Stimulated activated naive CD8-positive, alpha-beta T cell treated with anti-CD3 and anti-CD28 coated beads, Interleukin-15, Interleukin-2, amounts not matched to agents 100 U/mL and 50 U/mL, for 24 hours (primary cell): ENCODE data around the gene HERC5.
A peak's percentile ranks its signal among the peaks of the same experiment; 100 is the strongest.
"Not testable (repeated sequence)": the region's sequence is repeated elsewhere in the genome, so short reads cannot be mapped to it uniquely, and the experiment has no call there.

Source experiments
- ATAC-seq: fragments of 150-1000 bp; cut with Tn5 transposase; one replicate; pipeline ENCODE4 v1.10.0; 2021
- DNase-seq: peaks from one replicate; pipeline ENCODE4 v3.0.0; 2021

HERC5 gene

GRCh38 chr4:88522702-88523324 is 65.9 kb downstream of the HERC5 start:
- no peak for ATAC-seq
- DNase-seq: peak; percentile 55

GRCh38 chr4:88523325-88524129 is 66.6 kb downstream of the HERC5 start, which contains the start of gene PYURF:
Gene PYURF (minus strand): TSS chr4:88523776. CDS start chr4:88523700, 76 bp downstream.
- ATAC-seq: peak; percentile 91
- peak; percentile 88 for DNase-seq

GRCh38 chr4:88524171-88524570 is 67.3 kb downstream of the HERC5 start:
- DNase-seq: no peak
- no peak for ATAC-seq

DNA sequence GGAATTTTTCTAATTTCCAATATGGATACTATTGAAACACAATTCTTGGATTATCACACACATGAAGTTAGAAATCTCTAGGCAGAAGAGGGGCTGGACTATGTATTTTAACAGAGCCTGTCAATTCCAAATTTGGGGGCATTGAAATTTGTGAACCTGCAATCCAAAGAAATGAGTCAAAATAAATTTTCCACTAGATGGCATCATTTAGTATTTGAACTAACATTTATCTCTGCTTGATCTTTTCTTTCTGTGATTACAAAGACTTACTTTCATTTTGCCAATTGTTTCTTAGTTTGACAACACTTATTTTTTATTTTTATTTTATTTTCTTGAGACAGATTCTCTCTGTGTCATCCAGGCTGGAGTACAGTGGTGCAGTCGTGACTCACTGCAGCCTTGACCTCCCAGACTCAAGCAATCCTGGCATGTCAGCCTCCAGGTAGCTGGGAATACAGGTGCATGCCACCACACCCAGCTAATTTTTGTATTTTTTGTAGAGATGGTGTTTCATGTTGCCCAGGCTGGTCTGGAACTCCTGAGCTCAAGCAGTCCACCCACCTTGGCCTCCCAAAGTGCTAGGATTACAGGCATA is 69.4 kb downstream of the HERC5 start:
- DNase-seq (no peak), ATAC-seq (no peak)

GRCh38 chr4:88527787-88528186 is 70.9 kb downstream of the HERC5 start:
- DNase-seq: no peak
- ATAC-seq: no peak

GRCh38 chr4:88528861-88529260 is 71.9 kb downstream of the HERC5 start:
- ATAC-seq: no peak
- no peak for DNase-seq

GRCh38 chr4:88531549-88531948 is 74.6 kb downstream of the HERC5 start:
- DNase-seq (no peak), ATAC-seq (no peak)

GRCh38 chr4:88533088-88533790 is 76.3 kb downstream of the HERC5 start:
- DNase-seq: no peak
- ATAC-seq: no peak

DNA sequence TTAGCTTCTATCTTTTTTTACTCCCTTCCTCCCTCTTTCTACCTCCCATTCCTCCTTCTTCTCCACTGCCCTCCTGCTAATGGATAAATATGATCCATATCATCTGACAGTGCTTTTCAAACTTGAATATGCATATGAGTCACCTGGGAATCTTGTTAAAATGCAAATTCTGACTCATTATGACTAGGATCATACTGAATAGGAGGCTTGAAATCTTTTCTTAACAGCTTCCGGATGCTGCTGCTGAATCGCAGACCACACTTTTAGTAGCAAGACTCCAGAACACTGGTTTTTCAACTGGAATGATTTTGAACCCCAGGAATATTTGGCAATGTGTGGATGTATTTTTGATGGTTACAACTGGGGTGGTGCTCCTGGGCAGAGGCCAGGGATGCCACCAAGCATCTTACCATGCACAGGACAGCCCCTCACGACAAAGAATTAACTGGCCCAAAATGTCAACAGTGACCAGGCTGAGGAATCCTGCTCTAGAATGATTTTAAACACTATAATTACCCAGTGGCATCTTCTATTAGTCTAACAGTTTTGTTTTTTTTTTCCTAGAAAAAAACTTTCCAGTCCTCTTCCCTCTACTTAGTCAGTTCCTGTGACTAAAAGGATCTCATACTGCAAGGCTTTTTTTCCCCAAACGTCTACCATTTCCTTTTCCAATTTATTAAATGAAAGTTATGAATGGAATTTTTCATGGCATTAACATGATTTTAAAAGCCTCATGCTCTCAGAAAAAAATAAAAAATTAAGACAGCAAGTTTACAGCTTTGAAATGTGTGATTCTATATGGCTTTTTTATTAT is 77.2 kb downstream of the HERC5 start:
- no peak for ATAC-seq
- no peak for DNase-seq

DNA sequence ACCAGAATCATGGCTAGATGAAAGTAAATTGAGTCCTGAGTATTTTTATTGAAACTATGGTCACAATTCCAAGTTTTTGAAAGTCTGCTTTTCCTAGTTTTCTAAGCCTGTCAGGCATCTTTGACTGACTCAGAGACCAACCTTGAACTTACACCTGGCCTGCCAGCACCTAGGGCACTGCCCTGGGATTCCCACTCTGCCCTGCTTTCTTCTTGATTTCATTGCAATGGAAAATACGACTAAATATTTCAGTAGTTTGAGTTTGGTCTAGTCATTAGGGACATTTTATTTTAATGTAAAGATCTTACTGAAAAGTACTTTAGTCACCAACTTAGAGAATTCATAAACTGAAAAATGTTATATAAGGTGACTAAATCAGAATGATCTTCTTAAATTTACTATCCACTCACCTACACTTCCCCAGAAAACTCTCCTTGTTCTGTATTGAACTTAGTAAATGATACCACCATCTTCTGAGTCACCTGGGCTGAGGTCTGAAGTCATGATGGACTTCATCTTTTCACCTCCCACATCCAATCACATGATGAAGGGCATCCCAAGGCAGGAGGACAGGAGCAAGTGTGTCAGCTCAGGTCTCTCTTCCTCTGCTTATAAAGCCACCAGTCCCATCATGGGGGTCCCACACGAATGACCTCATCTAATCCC is 78.3 kb downstream of the HERC5 start:
- ATAC-seq (peak; percentile 81), DNase-seq (no peak)

DNA sequence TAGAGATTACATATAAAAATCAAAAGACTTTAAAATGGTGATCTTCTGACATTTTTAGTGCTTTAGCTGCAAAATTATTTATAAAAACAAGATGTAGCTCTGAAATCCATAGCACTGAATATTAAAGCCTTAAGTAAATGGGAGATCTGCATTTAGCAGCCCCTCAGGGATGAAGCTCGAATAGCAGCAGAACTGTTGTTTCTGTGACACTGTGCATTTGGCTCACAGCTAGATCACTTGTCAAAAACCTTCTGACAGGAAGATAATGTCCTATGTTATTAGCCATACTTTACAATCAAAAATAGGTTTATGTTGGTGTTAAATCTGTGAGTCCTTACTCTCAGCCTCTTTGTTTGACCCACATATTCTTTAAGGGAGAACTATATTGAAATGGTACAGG is 80.8 kb downstream of the HERC5 start:
- ATAC-seq (no peak), DNase-seq (no peak)

- peak; percentile 81 for DNase-seq
- ATAC-seq: not testable (repeated sequence)
These were observed 82.6 kb downstream of the HERC5 start for GRCh38 chr4:88539322-88540068.

DNA sequence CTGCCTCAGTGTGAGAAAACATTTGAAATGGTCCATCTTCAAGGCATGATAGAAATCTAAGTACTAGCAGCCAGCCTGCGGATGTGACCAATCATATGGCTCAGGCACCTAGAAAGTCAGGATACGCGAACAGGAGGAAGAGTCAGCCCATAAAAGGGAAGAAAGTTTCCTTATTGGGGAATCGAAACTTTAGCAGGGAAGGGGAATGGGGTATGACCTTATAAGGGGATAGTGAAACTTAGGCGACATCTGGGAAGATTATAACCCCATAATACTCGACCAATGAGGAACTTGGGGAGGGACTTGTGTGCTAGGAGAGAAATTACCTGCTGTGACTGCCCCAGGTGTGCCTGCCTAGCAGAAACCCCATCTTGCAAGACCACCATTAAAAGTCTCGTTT is 92.9 kb downstream of the HERC5 start:
- ATAC-seq: no peak
- DNase-seq: no peak
